Measurements from ENCODE around the gene ANAPC7.
"Not testable (repeated sequence)": the region's sequence is repeated elsewhere in the genome, so short reads cannot be mapped to it uniquely, and the experiment has no call there.

ANAPC7 gene

DNA sequence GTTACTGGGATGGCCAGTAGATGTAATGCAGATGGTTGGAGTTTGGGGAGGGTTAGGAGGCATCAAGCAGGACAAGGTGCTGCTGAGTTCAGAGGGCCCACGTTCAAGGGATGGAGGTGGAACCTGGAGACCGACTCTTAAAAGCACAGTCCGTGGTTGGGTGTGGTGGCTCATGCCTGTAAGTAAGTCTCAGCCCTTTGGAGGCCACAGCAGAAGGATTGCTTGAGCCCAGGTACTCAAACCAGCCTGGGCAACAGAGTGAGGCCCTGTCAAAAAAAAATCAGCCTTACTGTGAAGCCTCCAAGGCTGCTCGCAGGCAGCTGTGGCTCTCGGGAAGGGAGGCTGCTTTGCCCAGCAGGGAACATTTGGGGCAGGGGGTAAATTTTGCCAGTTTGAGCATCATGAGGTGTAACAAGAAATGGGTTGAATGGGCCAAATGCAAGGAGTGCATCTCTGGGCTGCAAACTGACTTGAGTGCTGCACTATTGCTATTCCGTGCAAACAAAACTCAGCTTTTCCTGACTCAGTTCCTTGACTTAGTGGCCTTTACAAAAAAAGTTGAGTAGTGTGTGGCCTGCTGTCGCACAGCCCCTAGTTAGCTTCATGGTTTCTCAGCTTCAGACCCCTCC is 55.0 kb downstream of the ANAPC7 start:
- DNase-seq (ENCODE audit: low read depth): no peak

DNA sequence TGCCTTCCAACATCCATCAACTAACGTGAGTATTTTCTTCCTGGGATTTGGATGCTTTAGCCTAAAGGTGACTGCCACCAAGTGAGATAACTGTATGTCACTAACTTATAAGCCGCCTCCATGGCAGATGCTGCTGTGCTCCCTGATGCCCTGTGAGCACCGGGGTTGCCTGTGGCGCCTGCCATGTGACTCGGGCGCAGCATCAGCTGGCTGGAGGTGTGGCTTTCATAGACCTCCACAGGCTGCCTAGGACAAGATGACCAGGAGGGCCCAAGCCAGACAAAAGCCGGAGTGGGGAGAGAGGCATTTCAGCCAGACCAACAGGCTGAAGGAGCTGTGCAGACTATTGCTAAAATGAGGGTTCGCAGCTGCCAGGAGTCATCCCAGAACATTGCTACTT is 55.7 kb downstream of the ANAPC7 start:
- no peak for DNase-seq (ENCODE audit: low read depth)

DNA sequence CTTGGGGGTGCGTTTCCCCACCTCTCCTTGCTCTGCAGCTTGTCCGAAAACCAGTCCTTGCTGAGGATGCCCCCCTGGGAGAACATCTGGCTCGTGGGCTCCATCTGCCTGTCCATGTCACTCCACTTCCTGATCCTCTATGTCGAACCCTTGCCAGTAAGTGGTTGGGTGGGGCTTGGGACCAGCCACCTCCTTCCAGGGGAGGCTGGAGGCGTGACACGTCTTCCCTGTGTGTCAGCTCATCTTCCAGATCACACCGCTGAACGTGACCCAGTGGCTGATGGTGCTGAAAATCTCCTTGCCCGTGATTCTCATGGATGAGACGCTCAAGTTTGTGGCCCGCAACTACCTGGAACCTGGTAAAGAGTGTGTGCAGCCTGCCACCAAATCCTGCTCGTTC is 57.5 kb downstream of the ANAPC7 start:
- DNase-seq (ENCODE audit: low read depth): no peak

DNA sequence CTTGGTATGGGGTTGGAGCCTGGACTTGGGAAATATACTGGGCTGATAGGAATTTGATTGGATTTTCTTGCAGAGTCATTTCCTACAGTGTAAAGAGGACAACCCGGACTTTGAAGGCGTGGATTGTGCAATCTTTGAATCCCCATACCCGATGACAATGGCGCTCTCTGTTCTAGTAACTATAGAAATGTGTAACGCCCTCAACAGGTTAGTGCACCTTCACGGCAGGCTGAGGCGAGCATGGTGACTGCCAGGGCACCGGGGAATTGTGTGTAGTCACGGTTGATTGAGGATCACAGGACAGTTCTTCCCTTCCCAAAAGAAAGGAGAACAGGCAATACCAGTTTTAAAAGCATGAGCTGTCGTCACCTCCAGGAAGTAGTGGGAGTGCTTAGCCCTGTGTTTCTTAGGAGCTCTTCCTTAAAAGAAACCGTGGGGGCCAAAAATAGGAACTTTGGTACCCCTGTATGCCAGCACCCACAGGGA is 58.3 kb downstream of the ANAPC7 start:
- no peak for DNase-seq (ENCODE audit: low read depth)

DNA sequence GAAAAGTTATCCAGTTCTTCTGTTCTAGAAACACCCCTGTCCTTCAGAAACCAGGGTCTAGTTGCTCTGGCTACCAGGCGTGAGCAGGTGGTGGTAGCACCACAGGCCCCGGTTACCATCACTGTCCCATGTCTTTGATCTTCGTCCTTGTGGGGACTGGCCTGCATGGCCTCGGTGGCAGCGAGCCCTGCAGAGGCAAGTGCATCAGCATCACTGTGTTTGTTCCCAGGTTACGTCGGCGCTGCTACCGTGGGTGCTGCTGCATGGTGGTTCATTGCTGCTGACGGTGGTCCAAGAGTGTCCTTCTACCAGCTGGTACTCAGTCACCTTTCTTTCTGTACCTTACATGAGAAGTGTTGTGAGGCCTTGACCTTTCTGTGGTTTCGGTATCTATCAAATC is 58.9 kb downstream of the ANAPC7 start:
- DNase-seq (ENCODE audit: low read depth): no peak

DNA sequence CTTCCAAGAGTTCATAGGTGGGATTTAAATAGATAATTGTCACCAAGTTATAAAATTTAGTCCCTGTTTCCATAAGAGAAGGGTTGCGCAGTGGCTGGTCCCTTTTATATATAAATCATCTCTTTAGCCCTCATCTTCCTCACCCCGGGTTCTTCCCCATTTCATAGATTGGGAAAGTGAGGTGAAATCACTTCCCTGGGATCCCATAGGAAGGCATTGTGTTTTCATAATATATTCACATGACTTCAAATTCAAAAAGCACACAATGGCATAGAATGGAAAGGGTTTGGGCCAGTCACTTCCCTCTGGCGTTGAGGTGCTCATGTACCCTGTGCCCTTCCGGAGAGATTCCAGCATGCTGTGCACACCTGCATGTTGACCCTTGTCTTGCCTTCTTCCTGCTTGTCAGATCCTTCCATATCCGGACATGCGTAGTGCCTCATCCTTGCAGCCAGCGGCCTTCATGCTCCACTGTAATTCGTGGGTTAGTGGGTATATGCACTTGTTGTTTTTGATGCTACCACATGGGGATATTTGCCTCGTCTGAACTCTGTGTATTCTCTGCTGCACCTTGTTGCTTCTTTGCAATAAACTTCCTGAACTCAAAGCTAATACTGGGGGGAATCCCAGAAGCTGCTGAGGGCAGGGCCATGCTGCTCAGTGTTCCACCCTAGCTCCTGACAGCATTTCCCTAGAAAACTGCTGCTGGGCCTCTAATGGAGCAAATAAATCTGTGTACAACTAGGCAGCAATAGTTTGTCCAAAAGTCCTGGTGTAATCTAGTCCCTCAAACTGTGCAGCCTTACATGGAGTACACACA is 59.6 kb downstream of the ANAPC7 start:
- DNase-seq (ENCODE audit: low read depth): no peak

DNA sequence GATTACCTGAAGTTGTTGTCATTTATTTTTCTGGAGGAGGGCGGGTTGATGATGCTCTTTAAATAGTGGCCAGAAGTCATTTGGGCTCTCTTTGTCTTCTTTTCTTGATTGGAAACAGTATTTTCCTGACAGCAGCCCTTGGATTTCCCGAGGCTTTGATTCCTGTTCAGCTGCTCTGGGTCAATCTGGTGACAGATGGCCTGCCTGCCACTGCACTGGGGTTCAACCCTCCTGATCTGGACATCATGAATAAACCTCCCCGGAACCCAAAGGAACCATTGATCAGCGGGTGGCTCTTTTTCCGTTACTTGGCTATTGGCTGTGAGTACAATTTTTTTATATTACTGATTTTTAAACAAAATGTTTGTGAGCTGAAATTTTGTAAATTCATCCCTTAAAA is 60.4 kb downstream of the ANAPC7 start:
- no peak for DNase-seq (ENCODE audit: low read depth)

DNA sequence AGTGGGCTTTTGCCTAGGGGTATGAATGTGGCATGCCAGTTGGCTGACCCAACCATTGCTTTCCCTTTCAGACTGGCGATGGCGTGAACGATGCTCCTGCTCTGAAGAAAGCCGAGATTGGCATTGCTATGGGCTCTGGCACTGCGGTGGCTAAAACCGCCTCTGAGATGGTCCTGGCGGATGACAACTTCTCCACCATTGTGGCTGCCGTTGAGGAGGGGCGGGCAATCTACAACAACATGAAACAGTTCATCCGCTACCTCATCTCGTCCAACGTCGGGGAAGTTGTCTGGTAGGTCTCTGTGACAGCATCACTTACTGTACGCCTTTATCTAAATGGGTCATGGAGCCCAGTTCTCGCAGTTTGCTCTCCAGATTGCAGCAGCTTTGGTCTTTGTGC is 61.4 kb downstream of the ANAPC7 start:
- DNase-seq (ENCODE audit: low read depth): no peak

DNA sequence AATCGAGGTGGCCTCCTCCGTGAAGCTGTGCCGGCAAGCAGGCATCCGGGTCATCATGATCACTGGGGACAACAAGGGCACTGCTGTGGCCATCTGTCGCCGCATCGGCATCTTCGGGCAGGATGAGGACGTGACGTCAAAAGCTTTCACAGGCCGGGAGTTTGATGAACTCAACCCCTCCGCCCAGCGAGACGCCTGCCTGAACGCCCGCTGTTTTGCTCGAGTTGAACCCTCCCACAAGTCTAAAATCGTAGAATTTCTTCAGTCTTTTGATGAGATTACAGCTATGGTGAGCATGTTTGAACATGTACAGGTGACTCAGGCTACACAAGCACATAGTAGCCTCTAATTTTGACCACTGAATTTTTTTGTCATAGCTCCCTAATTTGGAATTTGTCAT is 62.8 kb downstream of the ANAPC7 start:
- no peak for DNase-seq (ENCODE audit: low read depth)

DNA sequence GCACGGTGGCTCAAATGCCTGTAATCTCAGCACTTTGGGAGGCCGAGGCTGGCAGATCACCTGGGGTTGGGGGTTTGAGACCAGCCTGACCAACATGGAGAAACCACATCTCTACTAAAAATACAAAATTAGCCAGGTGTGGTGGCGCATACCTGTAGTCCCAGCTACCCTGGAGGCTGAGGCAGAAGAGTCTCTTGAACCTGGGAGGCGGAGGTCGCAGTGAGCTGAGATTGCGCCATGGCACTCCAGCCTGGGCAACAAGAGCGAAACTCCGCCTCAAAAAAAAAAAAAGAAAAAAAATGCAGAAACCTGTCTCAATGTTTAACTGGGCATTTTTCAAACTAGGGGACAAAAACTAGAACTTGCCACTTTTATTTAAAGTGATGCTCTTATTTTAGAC is 63.2 kb downstream of the ANAPC7 start:
- not testable (repeated sequence) for DNase-seq (ENCODE audit: low read depth)

DNA sequence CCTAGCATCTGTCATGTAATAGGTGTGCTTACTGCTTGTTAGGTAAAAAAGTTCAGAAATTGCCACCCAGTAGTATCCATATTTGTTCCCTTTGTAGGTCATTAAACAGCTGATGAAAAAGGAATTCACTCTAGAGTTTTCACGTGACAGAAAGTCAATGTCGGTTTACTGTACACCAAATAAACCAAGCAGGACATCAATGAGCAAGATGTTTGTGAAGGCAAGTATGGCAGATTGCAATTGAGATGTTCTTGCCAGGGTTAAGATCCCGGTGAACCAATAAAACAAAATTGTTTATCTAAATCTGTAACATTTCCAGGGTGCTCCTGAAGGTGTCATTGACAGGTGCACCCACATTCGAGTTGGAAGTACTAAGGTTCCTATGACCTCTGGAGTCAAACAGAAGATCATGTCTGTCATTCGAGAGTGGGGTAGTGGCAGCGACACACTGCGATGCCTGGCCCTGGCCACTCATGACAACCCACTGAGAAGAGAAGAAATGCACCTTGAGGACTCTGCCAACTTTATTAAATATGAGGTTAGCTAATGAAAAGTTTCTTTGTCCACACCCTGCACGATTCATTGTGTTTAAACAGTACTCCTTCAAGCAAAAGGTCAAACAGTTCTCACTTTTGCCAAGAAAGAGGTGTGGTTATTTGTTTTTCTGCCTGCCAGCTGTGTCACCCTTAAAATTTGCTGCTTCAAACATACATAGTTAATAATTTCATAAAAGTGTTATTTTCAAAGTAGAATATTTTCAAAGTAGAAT is 64.1 kb downstream of the ANAPC7 start:
- no peak for DNase-seq (ENCODE audit: low read depth)

DNA sequence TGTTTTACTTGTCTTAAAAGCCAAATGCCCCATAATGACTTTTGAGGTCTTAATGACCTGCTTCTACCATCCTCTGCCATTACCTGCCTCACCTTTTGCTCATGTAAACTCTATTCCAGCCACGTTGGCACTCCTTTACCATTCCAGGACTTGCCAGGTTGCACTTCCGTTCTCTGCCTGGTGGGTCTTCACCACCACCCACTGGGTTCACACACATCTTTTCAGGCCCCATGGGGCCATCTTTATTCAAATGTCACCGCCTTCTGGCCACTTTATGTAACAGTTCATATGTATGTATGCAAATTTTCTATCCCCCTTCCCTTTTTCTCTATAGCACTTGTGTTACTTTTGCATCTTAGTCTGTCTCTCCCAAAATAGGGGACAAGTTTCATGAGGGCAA is 64.8 kb downstream of the ANAPC7 start:
- DNase-seq (ENCODE audit: low read depth): no peak

DNA sequence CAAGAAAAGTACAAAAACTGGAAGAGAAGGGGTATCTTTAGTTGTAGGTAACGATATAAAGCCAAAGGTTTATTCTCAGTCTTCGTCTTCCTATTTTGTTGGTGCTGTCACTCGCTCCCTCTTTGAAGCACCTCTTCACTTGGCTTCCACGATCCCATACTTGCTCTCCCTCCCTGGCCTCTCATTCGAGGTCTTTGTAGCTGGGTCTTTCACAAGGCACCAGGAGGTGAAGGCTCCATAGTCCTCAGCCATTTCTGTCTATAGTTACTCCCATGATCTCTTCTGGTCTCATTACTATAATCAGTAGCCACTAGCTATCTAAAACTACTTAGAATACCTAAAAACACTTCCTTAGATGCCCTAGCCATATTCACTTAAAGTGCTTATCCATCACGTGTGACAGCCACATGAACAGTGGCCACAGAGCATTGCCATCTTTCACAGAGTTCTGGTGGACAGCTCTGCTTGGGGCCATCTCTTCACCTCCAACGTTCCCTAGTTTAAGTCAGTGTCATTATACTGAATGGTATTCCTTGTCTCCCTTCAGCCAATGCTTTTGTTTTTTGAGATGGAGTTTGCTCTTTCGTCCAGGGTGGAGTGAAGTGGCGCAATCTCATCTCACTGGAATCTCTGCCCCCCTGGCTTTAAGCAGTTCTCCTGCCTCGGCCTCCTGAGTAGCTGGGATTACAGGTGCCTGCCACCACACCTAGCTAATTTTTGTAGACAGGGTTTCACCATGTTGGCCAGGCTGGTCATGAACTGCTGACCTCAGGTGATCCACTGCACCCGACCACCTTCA is 65.4 kb downstream of the ANAPC7 start:
- no peak for DNase-seq (ENCODE audit: low read depth)

DNA sequence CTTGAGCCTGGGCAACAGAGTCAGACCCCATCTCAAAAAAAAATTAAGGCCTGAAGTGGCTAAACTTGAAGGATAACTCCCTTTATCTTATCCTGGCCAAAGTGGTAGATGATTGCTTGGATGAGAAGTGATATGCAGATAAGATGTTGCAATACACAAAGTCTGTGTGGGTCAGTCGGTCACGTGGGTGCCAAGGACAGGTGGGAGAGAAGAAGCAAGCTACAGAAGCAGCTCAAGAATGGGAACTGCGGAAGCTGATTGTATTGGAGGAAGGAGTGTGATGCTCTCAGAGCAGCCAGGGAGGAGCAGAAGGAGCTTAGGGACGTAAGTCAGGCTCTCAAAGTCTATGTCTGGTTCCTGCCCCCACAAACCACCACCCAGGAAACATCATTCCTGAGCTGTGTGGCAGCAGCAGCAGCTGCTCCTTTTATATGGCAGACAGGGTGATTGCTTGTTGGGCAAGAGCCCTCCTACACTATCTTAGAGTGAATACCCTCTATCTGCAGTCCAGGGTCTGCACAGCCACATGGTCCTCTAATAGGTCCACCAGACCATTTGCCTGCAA is 67.9 kb downstream of the ANAPC7 start:
- DNase-seq (ENCODE audit: low read depth): no peak

DNA sequence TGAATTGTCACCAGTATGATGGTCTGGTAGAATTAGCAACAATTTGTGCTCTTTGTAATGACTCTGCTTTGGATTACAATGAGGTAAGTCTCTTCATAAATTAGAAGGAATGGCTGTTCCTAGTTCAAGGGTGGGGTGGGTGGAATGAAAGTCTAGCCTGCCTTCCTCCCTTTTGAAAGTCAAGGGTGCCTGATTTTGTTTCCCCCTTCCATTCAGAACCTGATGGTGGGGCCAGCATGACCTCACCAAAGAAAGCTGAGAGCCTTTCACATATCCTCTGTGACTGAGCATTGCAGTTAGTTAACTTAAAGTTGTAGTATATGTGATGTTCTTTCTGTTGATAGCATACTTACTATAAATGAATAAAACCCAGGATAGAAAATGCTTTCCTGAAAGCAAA is 70.3 kb downstream of the ANAPC7 start:
- DNase-seq (ENCODE audit: low read depth): no peak

DNA sequence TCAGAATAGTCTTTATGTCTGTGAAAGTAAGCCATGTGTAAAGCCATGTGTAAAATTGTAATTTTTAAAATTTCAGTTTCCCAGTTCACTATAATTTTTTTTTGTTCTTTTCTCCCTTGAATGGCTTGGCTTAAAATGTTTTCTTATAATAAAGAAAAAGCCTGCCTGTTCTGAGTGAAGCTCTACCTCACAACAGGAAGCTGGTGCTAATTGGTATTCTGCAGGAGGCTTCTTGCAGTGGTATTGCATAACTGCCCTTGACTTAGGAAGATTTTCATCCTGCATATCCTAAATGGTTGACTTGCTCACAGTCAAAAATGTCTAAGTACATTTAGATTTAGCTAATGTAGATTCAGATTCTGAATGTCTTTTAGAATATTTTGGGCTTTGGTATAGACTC is 73.0 kb downstream of the ANAPC7 start:
- DNase-seq (ENCODE audit: low read depth): no peak

DNA sequence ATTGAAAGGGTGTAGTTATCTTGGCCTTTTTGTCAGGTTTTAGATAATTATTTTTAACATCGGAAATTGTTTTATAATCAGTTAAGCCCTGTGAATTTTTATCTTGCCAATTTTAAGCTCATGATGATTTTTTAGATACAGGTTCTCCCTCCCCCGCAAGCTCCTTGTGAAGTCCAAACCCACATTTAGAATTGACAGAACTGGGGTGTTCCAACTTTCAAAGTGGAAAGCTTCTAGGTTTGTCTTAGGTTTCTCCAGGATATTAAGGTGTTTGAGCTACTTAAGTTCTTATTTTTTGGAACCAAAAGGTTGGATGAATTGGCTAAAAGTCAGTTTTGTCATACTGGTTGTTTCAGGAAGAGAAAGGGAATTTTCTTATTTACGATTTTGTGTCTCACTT is 73.4 kb downstream of the ANAPC7 start:
- no peak for DNase-seq (ENCODE audit: low read depth)

DNA sequence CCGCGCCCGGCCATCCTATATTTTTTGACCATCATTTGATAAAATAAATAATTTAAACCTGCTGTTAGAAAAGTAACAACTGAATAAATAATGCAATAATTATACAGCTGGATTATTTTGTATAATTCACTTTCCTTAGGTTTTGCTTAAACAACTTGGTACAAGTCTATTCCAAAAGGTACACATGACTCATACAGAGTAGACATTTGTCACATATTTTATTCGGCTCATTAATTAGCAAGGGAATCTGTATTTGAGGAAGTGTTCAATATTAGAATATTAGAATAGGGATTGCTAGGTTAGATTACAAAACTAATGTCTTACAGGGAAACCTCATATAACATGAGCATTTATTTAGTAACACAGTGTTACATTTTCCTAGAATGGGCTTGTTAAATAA is 73.8 kb downstream of the ANAPC7 start:
- no peak for DNase-seq (ENCODE audit: low read depth)
